NT2/D1 (cell line): ENCODE data around the gene CCDC97.
"Not testable (repeated sequence)": the region's sequence is repeated elsewhere in the genome, so short reads cannot be mapped to it uniquely, and the experiment has no call there.

Experiments
- DNase-seq: peaks from one replicate; pipeline ENCODE4 v3.0.0-alpha.2; 2011; ENCODE audit warnings: low read depth, low spot score
- H3K27me3 ChIP-seq: 2 replicates; pipeline ENCODE4 v1.6.0; 2011; ENCODE audit warnings: mild to moderate bottlenecking; ENCODE audit not compliant: insufficient read length, insufficient read depth
- H3K36me3 ChIP-seq: 2 replicates; pipeline ENCODE4 v1.6.1; 2011; ENCODE audit warnings: mild to moderate bottlenecking, low read length, mixed read lengths; ENCODE audit not compliant: insufficient read depth, insufficient read length
- H3K4me1 ChIP-seq: 2 replicates; pipeline ENCODE4 v1.5.1; 2011; ENCODE audit not compliant: insufficient read depth, insufficient read length
- H3K4me3 ChIP-seq: 2 replicates; pipeline ENCODE4 v1.5.1; 2011; ENCODE audit warnings: low read depth; ENCODE audit not compliant: insufficient read length
- H3K9ac ChIP-seq: 2 replicates; pipeline ENCODE4 v1.6.0; 2011; ENCODE audit warnings: low read depth; ENCODE audit not compliant: insufficient read length
- H3K9me3 ChIP-seq: 2 replicates; pipeline ENCODE4 v1.5.1; 2011; ENCODE audit warnings: mild to moderate bottlenecking, low read length; ENCODE audit not compliant: insufficient read depth
- SUZ12 ChIP-seq: IDR thresholded peaks from 2 replicates; pipeline ENCODE4 v1.6.1; 2011; ENCODE audit not compliant: insufficient read length, insufficient read depth; ENCODE audit errors: extremely low read depth
- YY1 ChIP-seq: IDR thresholded peaks from 2 replicates; pipeline ENCODE4 v1.6.1; 2011; ENCODE audit not compliant: insufficient read length, insufficient read depth
- ZNF274 ChIP-seq: IDR thresholded peaks from 2 replicates; pipeline ENCODE4 v1.6.1; 2011; ENCODE audit warnings: mild to moderate bottlenecking, low read depth, low read length

The CCDC97 gene

DNA sequence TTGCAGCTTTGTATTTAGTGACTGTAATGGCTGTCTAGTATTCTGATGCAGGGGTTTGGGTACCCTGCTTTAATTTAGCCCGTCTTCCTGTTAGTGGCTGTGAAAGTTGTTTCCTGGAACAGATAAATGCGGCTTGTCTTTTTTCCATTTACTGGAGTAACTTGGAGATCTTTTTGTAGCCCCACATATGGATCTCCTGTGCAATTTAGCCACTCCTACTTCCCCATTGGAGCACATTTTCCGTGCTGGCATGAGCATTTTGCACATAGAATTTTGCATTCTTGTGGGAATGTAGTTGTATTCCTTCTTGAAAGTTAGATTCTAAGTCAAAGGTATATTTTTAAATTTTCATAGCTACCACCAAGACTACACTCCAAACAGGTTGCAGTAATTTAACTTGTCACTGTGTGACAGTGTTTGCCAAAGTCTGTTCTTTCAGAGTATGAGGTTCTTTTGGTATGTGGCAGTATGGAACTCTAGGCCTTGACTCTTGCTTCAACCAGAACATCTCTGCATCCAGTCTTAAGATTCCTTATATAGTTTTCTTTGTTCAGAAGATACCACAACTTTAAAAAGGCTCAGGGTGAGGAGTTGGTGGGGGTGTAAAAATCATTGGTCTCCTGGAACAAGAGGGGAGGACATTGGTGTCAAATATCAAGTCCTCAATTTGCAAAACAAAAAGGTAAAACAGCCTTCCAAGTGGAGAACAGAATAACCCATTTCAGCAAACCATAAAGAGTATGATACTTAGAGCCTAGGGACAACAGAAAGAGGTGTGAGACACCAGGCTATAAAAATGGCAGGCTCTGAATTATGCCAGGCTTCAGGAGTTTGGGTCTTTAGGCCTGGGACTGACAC lies 21.1 kb upstream of the CCDC97 start:
- Histone ChIP-seq H3K4me1 (peaks cover 3% of the 10 kb centered on the region), H3K9me3 (no peaks in the 10 kb centered on the region), H3K4me3 (no peak overlapping the region), H3K36me3 (peaks cover 84% of the 10 kb centered on the region), H3K9ac (no peak overlapping the region), H3K27me3 (no peaks in the 10 kb centered on the region)
- no peak for TF ChIP-seq YY1
- no peak for TF ChIP-seq ZNF274
- TF ChIP-seq SUZ12: no peak
- no peak for DNase-seq

DNA sequence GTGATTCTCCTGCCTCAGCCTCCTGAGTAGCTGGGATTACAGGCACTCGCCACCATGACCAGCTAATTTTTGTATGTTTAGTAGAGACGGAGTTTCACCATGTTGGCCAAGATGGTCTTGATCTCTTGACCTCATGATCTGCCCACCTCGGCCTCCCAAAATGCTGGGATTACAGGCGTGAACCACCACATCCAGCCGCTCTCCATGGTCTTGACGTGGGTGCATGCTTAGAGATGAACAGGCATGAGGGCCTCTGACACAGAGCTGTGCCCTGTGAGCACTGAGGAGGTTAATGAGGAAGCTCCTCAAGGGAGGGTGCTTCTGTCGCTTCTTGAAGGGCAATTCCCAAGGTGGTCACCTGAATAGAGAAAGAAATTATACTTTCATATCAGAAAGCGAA lies 20.2 kb upstream of the CCDC97 start:
- H3K4me3 ChIP-seq, DNase-seq, H3K4me1 ChIP-seq, H3K9me3 ChIP-seq, H3K27me3 ChIP-seq, H3K9ac ChIP-seq: not testable (repeated sequence)
- H3K36me3 ChIP-seq: peaks cover 86% of the 10 kb centered on the region

DNA sequence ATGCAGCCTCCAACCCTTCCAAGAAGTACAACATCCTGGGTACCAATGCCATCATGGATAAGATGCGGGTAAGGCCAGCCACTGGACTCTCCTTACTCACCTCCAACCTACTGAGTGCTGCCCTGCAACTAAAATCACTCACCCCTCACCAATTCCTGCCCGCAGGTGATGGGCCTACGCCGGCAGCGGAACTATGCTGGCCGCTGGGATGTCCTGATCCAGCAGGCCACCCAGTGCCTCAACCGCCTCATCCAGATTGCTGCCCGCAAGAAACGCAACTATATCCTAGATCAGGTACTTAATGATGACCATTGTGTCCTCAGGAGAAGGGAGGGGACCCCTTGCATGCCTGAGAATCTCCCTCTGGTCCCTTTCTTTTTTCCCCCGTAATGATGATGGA lies 15.6 kb upstream of the CCDC97 start:
- Histone ChIP-seq H3K36me3 (peaks cover 97% of the 10 kb centered on the region), H3K27me3 (no peaks in the 10 kb centered on the region), H3K9me3 (no peaks in the 10 kb centered on the region), H3K9ac (no peak overlapping the region), H3K4me1 (peaks cover 1% of the 10 kb centered on the region), H3K4me3 (no peak overlapping the region)
- no peak for TF ChIP-seq ZNF274
- no peak for TF ChIP-seq YY1
- no peak for TF ChIP-seq SUZ12
- no peak for DNase-seq

DNA sequence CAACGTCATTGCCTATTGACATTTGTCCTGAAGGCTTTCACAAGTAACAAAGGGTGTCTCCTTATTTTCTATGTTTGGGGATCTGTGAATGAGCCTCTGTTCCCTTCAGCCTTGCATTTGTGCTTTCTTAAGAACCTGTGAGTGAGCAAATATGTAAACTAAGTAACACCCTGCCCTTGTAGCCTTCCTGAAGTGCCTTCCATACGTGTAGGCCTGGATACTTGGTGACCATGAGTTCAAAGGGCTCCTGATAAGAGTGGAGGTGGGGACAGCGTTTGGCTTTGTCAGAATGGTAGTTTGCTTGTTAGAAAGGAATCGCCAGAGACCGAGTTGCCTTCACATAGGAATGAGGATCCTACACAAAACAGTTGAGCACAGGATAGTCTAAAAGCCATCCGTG lies 14.5 kb upstream of the CCDC97 start:
- H3K4me1 ChIP-seq: no peaks in the 10 kb centered on the region
- no peaks in the 10 kb centered on the region for H3K9me3 ChIP-seq
- no peaks in the 10 kb centered on the region for H3K27me3 ChIP-seq
- peaks cover 98% of the 10 kb centered on the region for H3K36me3 ChIP-seq
- TF ChIP-seq SUZ12 (no peak), ZNF274 (no peak), YY1 (no peak)
- H3K4me3 ChIP-seq: no peak overlapping the region
- DNase-seq: no peak
- H3K9ac ChIP-seq: no peak overlapping the region

DNA sequence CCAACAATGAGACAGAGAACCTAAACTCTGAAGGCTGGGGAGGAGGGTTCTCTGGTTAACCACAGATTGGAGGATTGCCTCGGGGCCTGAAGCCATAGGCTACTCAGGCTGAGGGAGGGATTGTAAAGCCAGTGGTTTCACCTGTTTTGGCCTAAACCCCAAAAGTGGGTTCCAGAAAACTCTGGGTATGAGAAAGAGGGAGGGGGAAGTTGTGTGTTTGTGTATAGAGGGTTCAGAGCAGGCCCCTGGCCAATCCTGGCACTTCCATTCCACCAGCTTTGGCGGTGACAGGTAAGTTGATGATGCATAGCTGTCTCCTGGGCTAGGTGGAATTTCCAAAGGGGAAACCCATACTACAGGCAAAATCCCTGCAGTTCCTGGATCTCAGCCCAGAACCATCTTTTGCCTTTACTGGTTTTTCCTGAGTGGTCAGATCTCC lies 13.5 kb upstream of the CCDC97 start:
- no peak for TF ChIP-seq YY1
- TF ChIP-seq ZNF274: no peak
- no peak for TF ChIP-seq SUZ12
- Histone ChIP-seq H3K27me3 (no peaks in the 10 kb centered on the region), H3K9ac (no peak overlapping the region), H3K4me3 (no peak overlapping the region), H3K9me3 (no peaks in the 10 kb centered on the region), H3K4me1 (no peaks in the 10 kb centered on the region), H3K36me3 (peaks cover 100% of the 10 kb centered on the region)
- no peak for DNase-seq

DNA sequence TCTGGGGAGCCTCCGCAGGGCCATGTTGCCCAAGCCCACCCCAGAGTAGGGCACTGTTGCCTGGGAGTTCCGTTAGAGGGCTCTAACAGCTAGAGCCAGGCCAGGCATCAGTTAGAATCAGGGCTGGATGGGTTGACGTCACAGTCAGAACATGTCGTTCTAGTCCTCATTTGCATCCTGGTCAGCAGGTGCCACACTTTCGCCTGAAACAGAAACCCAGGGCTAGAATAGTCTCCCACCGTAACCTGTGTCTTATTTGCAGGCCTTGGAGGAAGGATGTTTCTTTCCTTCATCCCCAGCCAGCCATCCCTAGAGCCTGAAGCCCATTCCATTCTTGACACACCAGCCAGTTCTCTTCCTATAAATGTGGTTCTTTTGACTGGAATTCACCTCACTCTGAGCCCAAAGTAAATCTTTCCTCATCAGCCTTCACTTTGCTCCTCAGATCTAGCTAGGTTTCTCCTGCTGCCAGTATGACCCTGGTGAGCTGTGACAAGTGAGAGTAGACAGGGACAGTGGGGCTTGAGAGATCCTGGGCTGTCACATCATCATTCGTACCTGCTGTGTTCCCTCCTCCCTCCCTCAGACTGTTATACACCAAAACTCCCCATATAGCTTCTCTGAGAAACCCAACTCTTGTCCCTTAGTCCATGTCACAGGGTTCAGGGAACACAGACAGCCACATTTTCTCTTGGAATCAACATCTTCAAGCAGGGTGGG lies 12.2 kb upstream of the CCDC97 start:
- Histone ChIP-seq H3K36me3 (peaks cover 98% of the 10 kb centered on the region), H3K9me3 (no peaks in the 10 kb centered on the region), H3K4me3 (no peak overlapping the region), H3K9ac (no peak overlapping the region), H3K27me3 (no peaks in the 10 kb centered on the region), H3K4me1 (no peaks in the 10 kb centered on the region)
- DNase-seq: no peak
- TF ChIP-seq YY1 (no peak), ZNF274 (no peak), SUZ12 (no peak)

DNA sequence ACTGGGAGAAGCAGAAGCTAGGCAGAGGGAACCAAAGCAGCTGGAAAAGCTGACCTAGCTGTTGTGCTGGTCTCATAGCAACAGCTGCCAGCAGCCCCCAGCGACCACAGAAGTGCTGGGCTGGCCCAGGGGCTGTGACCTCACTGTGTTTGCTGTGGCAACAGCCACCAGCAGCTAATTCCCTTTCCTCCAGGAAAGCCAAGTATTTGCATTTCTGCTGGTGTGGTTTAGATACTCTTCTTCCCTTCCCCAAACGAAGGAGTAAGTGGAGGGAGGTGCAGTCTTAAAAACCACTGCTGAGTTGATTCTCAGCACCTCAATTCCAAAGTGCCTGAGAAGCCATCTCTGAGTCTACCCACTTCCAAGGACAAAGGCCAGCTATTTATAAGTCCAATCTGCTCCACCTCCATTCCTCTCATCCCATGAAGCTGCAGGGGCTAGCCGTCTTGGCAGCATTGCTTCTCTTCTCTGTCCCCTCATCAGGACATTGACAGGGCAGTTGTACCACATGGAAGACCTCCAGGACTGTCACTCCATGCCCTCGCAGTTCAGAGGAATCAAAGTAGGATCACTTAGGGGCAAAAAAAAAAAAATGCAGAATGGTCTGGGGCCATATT lies 11.5 kb upstream of the CCDC97 start:
- peaks cover 97% of the 10 kb centered on the region for H3K36me3 ChIP-seq
- peak; percentile 33 for DNase-seq
- no peaks in the 10 kb centered on the region for H3K9me3 ChIP-seq
- H3K4me1 ChIP-seq: no peaks in the 10 kb centered on the region
- TF ChIP-seq SUZ12 (no peak), YY1 (no peak), ZNF274 (no peak)
- H3K9ac ChIP-seq: no peak overlapping the region
- no peaks in the 10 kb centered on the region for H3K27me3 ChIP-seq
- H3K4me3 ChIP-seq: no peak overlapping the region
